OCI-LY7 (cell line): Measurements from ENCODE around the gene NINL.

Source experiments
- EZH2phosphoT487 ChIP-seq: fragments of 200-600 bp; sonication (generic); IDR thresholded peaks from 2 replicates; pipeline ENCODE4 v1.6.1; 2018; ENCODE audit warnings: low read depth, borderline replicate concordance, mild to moderate bottlenecking, mixed run types, antibody characterized with exemption, low read length, moderate library complexity, mixed read lengths
- TF ChIP-seq, protein P1 (sequence below): fragments of 200-600 bp; sonication (generic); conservative IDR thresholded peaks from 2 replicates; pipeline ENCODE4 v1.5.1; 2014; ENCODE audit warnings: mild to moderate bottlenecking, antibody characterized with exemption, low read length, moderate library complexity, mixed read lengths

DNA sequence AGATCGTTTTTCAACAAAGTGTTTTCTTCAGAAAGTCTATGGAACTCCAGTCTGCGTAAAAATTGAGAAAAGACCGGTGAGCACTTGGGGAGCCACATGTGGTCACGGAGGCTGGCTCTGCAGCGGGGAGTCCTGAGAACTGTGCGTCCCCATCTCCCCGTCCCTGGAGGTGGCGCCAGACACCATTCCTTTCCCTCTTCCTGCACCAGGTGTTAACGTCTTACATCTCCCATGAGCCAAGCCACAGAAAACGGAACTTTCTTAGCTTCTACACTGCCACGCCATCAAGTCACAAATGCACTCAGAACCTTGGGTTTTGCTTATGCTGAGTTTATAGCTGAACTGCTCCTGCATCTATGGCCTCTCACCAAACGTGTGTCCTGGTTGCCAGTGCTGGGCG lies 115.3 kb downstream of the NINL start:
- TF ChIP-seq, protein P1, sequence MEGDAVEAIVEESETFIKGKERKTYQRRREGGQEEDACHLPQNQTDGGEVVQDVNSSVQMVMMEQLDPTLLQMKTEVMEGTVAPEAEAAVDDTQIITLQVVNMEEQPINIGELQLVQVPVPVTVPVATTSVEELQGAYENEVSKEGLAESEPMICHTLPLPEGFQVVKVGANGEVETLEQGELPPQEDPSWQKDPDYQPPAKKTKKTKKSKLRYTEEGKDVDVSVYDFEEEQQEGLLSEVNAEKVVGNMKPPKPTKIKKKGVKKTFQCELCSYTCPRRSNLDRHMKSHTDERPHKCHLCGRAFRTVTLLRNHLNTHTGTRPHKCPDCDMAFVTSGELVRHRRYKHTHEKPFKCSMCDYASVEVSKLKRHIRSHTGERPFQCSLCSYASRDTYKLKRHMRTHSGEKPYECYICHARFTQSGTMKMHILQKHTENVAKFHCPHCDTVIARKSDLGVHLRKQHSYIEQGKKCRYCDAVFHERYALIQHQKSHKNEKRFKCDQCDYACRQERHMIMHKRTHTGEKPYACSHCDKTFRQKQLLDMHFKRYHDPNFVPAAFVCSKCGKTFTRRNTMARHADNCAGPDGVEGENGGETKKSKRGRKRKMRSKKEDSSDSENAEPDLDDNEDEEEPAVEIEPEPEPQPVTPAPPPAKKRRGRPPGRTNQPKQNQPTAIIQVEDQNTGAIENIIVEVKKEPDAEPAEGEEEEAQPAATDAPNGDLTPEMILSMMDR: peak; percentile 74
- no peak for TF ChIP-seq EZH2phosphoT487
